Brain microvascular endothelial cell (primary cell): ENCODE data around the gene CSF1.

Experiments
- DNase-seq: peaks from one replicate; pipeline ENCODE4 v3.0.0-alpha.2; 2020
- H3K27ac ChIP-seq: fragments of 250-450 bp; sonication (Bioruptor Pico); 2 replicates; pipeline ENCODE4 v1.5.1; 2020; ENCODE audit warnings: mild to moderate bottlenecking, moderate library complexity
- H3K27me3 ChIP-seq: fragments of 250-450 bp; sonication (Bioruptor Pico); replicated peaks from 2 replicates; pipeline ENCODE4 v1.5.1; 2020; ENCODE audit warnings: mild to moderate bottlenecking
- H3K36me3 ChIP-seq: fragments of 250-450 bp; sonication (Bioruptor Pico); replicated peaks from 2 replicates; pipeline ENCODE4 v1.5.1; 2020; ENCODE audit warnings: mild to moderate bottlenecking
- H3K4me3 ChIP-seq: 2 replicates; pipeline ENCODE4 v1.5.1; 2011; ENCODE audit warnings: low read depth, mild to moderate bottlenecking, control low read depth, low read length, moderate library complexity
- in situ Hi-C: cut with HindIII; loops from 2 replicates; pipeline ENCODE4 v1.10.0; 2017; ENCODE audit warnings: low sequenced_read_pairs, low pct_ligation_motif_present
- TF ChIP-seq, protein P1 (sequence below): IDR thresholded peaks from 2 replicates; pipeline ENCODE4 v1.5.1; 2011; ENCODE audit warnings: low read depth, mild to moderate bottlenecking, moderate library complexity, low read length, control low read depth, inconsistent platforms; ENCODE audit errors: missing control alignments

Gene CSF1

DNA sequence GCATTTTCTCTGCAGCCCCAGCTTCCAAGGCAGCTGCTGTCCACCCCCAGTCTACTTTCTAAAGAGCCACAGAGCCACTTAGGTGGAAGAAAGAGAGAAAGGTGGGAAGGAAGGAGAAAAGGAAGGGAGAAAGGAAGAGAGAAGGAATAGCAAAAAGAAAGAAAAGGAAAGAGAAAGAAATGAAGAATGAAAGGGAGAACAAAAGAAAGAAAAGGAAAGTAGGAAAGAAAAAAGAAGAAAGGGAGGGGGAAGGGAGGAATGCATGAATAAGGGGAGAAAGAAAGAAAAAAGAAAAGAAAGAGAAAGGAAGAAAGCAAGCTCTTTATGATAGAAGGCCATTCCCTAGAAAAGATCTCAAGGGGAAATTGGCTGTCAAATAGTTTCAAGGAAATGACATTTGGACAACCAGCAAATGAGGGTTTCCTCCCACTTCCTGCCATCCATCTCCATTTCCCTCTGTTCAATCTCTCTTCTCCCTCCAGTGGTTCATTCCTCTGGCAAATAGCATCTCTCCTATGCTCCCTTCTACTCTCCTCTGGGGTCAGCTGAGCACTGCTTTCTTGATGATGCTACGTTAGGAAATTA lies 3.4 kb upstream of the CSF1 start:
- Histone ChIP-seq H3K27ac (no peak overlapping the region), H3K4me3 (no peak overlapping the region), H3K27me3 (no peaks in the 10 kb centered on the region), H3K36me3 (no peaks in the 10 kb centered on the region)
- DNase-seq = no peak
- TF ChIP-seq, protein P1, sequence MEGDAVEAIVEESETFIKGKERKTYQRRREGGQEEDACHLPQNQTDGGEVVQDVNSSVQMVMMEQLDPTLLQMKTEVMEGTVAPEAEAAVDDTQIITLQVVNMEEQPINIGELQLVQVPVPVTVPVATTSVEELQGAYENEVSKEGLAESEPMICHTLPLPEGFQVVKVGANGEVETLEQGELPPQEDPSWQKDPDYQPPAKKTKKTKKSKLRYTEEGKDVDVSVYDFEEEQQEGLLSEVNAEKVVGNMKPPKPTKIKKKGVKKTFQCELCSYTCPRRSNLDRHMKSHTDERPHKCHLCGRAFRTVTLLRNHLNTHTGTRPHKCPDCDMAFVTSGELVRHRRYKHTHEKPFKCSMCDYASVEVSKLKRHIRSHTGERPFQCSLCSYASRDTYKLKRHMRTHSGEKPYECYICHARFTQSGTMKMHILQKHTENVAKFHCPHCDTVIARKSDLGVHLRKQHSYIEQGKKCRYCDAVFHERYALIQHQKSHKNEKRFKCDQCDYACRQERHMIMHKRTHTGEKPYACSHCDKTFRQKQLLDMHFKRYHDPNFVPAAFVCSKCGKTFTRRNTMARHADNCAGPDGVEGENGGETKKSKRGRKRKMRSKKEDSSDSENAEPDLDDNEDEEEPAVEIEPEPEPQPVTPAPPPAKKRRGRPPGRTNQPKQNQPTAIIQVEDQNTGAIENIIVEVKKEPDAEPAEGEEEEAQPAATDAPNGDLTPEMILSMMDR = no peak
- in situ Hi-C loops = no loop called here

DNA sequence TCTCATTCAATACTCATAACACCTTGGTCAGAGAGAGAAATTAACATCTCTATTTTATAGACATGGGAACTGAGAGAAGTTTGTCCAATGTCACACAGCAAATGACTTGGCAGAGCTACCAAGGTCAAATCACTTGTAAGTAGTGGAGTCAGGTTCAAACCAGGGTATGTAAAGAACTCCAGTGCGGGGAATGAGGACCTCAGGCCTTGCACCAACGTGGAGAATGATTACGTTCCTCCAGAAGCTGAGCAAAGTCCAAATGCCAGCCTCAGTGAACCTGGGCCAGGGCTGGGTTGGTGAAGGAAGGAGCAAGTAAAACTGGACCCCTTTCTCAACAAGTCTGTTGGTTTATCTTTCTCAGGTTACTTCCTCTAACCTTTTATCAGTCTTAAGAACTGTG lies 1.8 kb upstream of the CSF1 start:
- Histone ChIP-seq H3K36me3 (no peaks in the 10 kb centered on the region), H3K27me3 (no peaks in the 10 kb centered on the region), H3K27ac (no peak overlapping the region), H3K4me3 (no peak overlapping the region)
- in situ Hi-C loops = no loop called here
- no peak for DNase-seq
- TF ChIP-seq, protein P1 = no peak

DNA sequence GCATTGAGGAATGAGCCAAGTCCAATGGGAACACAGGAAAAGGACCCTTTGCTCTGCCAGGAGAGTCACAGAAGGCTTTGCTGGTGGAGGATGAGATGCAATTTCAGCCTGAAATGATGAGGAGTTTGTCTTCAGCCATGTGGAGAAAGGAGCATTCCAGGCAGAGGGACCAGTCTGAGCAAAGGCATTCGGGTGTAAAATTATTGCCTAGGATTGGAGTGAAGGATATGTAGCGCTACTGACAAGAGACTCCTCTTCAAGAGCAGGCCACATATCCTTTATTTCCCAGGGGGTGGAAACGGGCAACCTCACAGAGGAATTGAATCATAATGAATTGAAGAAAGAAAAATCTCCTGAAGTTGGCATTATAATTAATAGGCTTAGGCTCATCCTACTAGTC lies 1.1 kb upstream of the CSF1 start:
- H3K27ac ChIP-seq = no peak overlapping the region
- no peaks in the 10 kb centered on the region for H3K27me3 ChIP-seq
- in situ Hi-C loops = no loop called here

DNA sequence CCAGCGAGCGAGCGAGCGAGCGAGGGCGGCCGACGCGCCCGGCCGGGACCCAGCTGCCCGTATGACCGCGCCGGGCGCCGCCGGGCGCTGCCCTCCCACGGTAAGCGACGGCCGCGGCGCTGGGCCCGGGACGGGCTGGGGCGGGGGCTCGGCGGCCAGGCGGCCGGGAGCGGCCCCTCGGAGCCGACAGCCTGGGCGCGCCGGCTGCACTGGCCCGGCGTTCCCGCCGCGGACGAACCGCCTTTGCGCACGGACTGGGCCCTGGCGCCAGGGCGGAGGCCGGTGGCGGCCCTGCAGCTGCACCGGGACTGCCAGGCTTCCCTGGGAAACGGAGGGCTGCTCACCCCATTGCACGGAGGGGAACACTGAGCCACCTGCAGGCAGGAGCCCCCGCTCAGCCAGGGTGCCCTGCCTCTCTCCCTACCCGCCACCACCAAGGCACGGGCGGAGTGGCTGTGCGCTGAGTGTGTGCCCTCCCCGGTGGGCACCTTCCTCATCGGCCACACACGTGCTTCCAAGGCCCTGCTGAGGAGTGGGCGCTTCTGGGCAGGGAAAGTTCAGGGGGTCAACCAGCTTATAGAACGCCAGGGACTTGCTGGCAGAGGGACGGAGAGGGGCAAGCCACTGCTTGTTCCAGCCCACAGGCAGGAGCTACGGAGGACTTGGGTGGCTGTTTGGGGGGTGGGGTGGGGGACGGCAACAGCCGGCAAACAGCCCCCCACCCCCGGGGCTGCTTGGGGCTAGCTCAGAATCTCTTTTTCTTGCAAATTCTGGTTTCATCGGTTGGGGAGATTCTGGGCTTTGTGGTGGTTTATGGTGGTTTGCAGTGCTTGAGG lies 532 bp downstream of the CSF1 start:
- in situ Hi-C loops = no loop called here
- Histone ChIP-seq H3K4me3 (peak overlapping the region; percentile 80), H3K36me3 (no peaks in the 10 kb centered on the region), H3K27ac (peak overlapping the region; percentile 39), H3K27me3 (no peaks in the 10 kb centered on the region)
- DNase-seq = no peak
- TF ChIP-seq, protein P1 = no peak

More for the DNA sequence above, 1.1 kb upstream of the CSF1 start:
- TF ChIP-seq, protein P1 = no peak
- Histone ChIP-seq H3K36me3 (no peaks in the 10 kb centered on the region), H3K4me3 (no peak overlapping the region)
- no peak for DNase-seq

DNA sequence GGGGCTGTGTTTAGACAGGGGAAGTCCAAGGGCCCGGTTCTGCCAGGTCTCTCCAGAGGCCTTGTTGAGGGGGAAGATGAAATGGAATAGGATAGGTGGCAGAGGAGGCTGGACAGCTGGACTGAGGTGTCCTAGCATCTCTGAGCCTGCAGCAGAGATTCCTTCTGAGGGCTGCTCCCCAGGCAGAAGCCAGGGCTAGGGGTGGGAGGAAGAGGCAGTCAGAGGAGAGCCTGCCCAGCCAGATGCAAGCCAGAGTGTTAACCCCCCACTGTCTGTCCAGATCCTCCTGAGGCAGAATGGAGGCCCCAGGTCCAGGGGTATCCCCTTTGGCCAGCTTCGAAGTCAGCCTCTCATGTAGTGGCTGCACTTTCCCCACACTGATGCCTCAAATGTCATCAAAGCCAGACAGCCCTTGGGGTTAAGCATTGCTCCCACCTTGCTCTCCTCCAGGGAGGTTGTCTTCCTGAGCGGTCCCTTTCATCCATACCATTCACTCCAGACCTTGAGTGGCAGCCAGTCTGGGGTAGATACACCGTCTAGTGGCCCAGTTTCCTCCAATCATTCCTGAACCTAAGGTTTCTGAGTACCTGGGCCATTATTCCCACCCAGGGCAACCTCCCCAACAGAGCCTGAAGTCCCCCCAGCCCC lies 1.7 kb downstream of the CSF1 start:
- Histone ChIP-seq H3K27ac (no peak overlapping the region), H3K27me3 (no peaks in the 10 kb centered on the region)
- TF ChIP-seq, protein P1 = no peak

More for the DNA sequence above, 1.7 kb downstream of the CSF1 start:
- peaks cover 6% of the 10 kb centered on the region for H3K36me3 ChIP-seq
- H3K4me3 ChIP-seq = peak overlapping the region; percentile 80
- no peak for DNase-seq
- in situ Hi-C loops = no loop called here
